ENCODE measurements around the gene NUPR1. TPM values are rescaled to one million over a fixed set of nuclear protein-coding genes. Genes with fewer than 3 reads are reported as not detected.

NUPR1 gene
- total RNA-seq, 4 donors from 2014 or later: 32.8 to 52.8 (median 41.1) TPM

DNA sequence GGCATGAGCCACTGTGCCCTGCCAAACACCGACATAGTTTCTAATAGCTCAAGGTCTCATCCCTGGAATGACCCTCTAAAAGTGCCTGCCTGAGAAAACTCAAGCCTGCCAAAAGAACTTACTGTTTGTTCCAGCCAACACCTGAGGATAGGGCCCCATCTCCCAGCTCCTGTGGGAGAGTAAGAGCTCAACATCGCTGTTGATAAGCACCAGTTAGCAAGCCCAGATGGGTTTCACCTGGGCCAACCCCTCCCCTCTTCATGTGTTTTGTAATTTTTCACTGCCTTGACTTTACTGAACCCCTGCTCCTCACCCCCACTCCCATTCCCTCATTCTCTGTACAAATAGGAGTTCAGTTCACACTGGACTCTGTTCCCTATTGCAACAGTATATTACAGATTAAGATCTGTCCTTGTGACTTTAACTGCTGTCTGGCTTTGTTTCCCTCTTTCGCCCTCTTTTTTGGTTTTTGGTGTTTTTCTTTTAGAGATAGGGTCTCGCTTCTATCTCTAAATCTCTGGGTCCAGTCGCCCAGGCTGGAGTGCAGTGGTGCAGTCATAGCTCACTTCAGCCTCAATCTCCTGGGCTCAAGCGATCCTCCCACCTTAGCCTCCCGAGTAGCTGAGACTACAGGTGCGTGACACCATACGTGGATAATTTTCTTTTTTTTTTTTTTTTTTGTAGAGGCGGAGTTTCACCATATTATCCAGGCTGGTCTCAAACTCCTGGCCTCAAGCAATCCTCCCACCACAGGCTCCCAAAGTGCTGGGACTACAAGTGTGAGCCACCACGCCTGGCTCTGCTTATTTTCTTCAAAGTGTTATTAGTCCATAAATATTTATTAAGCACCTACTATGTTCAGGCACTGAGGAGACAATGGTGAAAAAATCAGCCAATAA, 12.3 kb downstream of the NUPR1 start:
- Histone ChIP-seq H3K9me3 (no peaks in the 10 kb centered on the region), H3K27me3 (no peaks in the 10 kb centered on the region), H3K4me3 (no peak overlapping the region), H3K27ac (no peak overlapping the region), H3K36me3 (no peaks in the 10 kb centered on the region), H3K4me1 (peaks cover 0 to 24% (median 3%) of the 10 kb centered on the region in 3 donors)
- WGBS, 2 donors (ENCODE audit: low coverage in 1 of 2): 79 to 91% methylated on average over 9 of the region's 11 CpGs
- no peak for ATAC-seq
- TF ChIP-seq, protein P1, sequence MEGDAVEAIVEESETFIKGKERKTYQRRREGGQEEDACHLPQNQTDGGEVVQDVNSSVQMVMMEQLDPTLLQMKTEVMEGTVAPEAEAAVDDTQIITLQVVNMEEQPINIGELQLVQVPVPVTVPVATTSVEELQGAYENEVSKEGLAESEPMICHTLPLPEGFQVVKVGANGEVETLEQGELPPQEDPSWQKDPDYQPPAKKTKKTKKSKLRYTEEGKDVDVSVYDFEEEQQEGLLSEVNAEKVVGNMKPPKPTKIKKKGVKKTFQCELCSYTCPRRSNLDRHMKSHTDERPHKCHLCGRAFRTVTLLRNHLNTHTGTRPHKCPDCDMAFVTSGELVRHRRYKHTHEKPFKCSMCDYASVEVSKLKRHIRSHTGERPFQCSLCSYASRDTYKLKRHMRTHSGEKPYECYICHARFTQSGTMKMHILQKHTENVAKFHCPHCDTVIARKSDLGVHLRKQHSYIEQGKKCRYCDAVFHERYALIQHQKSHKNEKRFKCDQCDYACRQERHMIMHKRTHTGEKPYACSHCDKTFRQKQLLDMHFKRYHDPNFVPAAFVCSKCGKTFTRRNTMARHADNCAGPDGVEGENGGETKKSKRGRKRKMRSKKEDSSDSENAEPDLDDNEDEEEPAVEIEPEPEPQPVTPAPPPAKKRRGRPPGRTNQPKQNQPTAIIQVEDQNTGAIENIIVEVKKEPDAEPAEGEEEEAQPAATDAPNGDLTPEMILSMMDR (IDR thresholded peaks at IDR 0.05): no peak
- TF ChIP-seq POLR2A (IDR thresholded peaks at IDR 0.05): no peak
- TF ChIP-seq EP300 (IDR thresholded peaks at IDR 0.05): no peak
- no peak for TF ChIP-seq POLR2AphosphoS5 (IDR thresholded peaks at IDR 0.05)

DNA sequence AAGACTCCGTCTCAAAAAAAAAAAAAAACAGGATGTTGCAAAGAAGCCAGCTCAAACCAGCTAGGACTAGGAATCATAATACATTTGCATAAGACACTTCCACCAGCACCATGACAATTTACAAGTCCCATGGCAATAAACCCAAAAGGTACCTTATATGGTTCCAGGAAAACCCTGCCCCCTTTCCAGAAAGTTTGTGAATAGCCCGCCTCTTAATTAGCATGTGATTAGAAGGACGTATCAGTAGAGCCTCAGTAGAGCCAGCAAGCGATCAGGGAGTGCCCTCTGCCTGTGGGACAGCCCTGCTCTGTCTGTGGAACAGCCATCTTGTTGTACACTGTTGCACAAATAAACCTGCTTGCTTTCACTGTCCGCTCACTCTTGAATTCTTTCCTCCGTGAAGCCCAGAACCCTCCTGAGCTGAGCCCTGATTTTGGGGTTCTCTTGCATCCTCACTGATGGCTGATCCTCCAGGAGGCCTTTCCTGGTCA, 14.0 kb downstream of the NUPR1 start:
- Histone ChIP-seq H3K36me3 (no peaks in the 10 kb centered on the region), H3K27me3 (no peaks in the 10 kb centered on the region), H3K4me1 (peaks cover 0 to 20% (median 3%) of the 10 kb centered on the region in 3 donors), H3K27ac (peak overlapping the region in 1 of 4 donors; percentile 7), H3K4me3 (no peak overlapping the region), H3K9me3 (no peaks in the 10 kb centered on the region)
- 75 to 88% methylated on average over 2 to 3 of the region's 6 CpGs for WGBS, 2 donors (ENCODE audit: low coverage in 1 of 2)
- ATAC-seq: no peak
- TF ChIP-seq EP300 (IDR thresholded peaks at IDR 0.05): no peak
- no peak for TF ChIP-seq POLR2AphosphoS5 (IDR thresholded peaks at IDR 0.05)
- TF ChIP-seq POLR2A (IDR thresholded peaks at IDR 0.05): no peak
- TF ChIP-seq, protein P1 (IDR thresholded peaks at IDR 0.05): no peak

DNA sequence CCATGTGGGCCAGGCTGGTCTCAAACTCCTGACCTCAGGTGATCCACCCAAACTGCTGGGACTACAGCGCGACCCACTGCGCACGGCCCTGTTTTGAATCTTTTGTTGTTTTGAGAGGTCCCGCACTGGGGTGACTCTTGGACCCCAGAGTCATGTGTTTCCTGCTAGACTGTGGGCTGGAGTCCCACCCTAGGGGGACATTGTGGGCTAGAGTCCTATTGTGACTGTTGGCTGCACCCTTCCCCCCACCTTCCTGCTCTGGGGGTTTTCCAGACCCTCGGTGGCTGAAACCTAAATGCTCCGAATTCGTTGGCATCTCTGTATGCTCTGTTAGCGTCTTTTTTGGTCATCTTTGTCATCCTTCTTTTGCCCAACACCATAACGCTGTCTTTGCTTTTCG, 16.0 kb downstream of the NUPR1 start:
- Histone ChIP-seq H3K27ac (no peak overlapping the region), H3K36me3 (no peaks in the 10 kb centered on the region), H3K9me3 (no peaks in the 10 kb centered on the region), H3K4me3 (no peak overlapping the region), H3K4me1 (peaks cover 0 to 20% (median 3%) of the 10 kb centered on the region in 3 donors), H3K27me3 (no peaks in the 10 kb centered on the region)
- 85 to 86% methylated on average over 6 to 11 of the region's 11 CpGs for WGBS, 2 donors (ENCODE audit: low coverage in 1 of 2)
- no peak for ATAC-seq
- no peak for TF ChIP-seq POLR2AphosphoS5 (IDR thresholded peaks at IDR 0.05)

- TF ChIP-seq POLR2AphosphoS5 (IDR thresholded peaks at IDR 0.05) (no peak), POLR2A (IDR thresholded peaks at IDR 0.05) (no peak), EP300 (IDR thresholded peaks at IDR 0.05) (no peak)
- TF ChIP-seq, protein P1 (IDR thresholded peaks at IDR 0.05): no peak
- no peaks in the 10 kb centered on the region for H3K27me3 ChIP-seq
- no peak for ATAC-seq
- no peaks in the 10 kb centered on the region for H3K36me3 ChIP-seq
- 85 to 93% methylated on average over 3 to 6 of the region's 6 CpGs for WGBS, 2 donors (ENCODE audit: low coverage in 1 of 2)
- no peak overlapping the region for H3K27ac ChIP-seq
- H3K4me1 ChIP-seq: peaks cover 0 to 20% (median 3%) of the 10 kb centered on the region in 3 donors
- H3K4me3 ChIP-seq: no peak overlapping the region
- H3K9me3 ChIP-seq: no peaks in the 10 kb centered on the region
Observed at GRCh38 chr16:28521436-28521835, 17.3 kb downstream of the NUPR1 start.

- H3K4me1 ChIP-seq: peaks cover 0 to 20% (median 3%) of the 10 kb centered on the region in 3 donors
- H3K9me3 ChIP-seq: no peaks in the 10 kb centered on the region
- no peaks in the 10 kb centered on the region for H3K36me3 ChIP-seq
- H3K27me3 ChIP-seq: no peaks in the 10 kb centered on the region
- 64 to 70% methylated on average over 4 to 6 of the region's 7 CpGs for WGBS, 2 donors (ENCODE audit: low coverage in 1 of 2)
- H3K27ac ChIP-seq: no peak overlapping the region
- no peak for ATAC-seq
- H3K4me3 ChIP-seq: no peak overlapping the region
- TF ChIP-seq EP300 (IDR thresholded peaks at IDR 0.05): no peak
- TF ChIP-seq, protein P1 (IDR thresholded peaks at IDR 0.05): no peak
- no peak for TF ChIP-seq POLR2AphosphoS5 (IDR thresholded peaks at IDR 0.05)
- TF ChIP-seq POLR2A (IDR thresholded peaks at IDR 0.05): no peak
Observed at GRCh38 chr16:28520672-28521071, 18.1 kb downstream of the NUPR1 start.

Data from gastroesophageal sphincter (tissue), 4 donors.